H1 (cell line): ENCODE measurements around the gene MYO18A. TPM values are rescaled to one million over a fixed set of nuclear protein-coding genes. Genes with fewer than 3 reads are reported as not detected.

Experiments
- CTCF ChIA-PET: fragments of 300-600 bp; sonication (Branson Sonifier 250); formaldehyde crosslinking; loops from one replicate; lab custom pipeline; 2021; ENCODE audit not compliant: partially characterized antibody; lab: Charles Lee
- POLR2A ChIA-PET: fragments of 300-600 bp; sonication (Branson Sonifier 250); formaldehyde crosslinking; loops from one replicate; lab custom pipeline; 2021; ENCODE audit warnings: inconsistent platforms; ENCODE audit not compliant: partially characterized antibody; lab: Charles Lee
- DNase-seq, 2 experiments: peaks; one replicate each; pipeline versions ENCODE4 v3.0.0 to v3.0.0-alpha.2; 2010 to 2022; ENCODE audit warnings: low spot score in 2 of 2, low read depth in 1 of 2, mixed read lengths in 1 of 2
- FAIRE-seq: peaks from 2 replicates; lab custom pipeline; 2011; peaks lifted over from hg19 to GRCh38; lab: Jason Lieb, UNC
- H2AFZ ChIP-seq: 2 replicates; pipeline ENCODE4 v1.8.1; 2012; ENCODE audit warnings: low read length, inconsistent platforms
- H2AK5ac ChIP-seq: 2 replicates; pipeline ENCODE4 v1.6.1; 2013; ENCODE audit warnings: low read depth, low read length
- H2BK120ac ChIP-seq: replicated peaks from 2 replicates; pipeline ENCODE3; 2013; ENCODE audit warnings: low read depth, low read length, inconsistent platforms
- H2BK12ac ChIP-seq: 2 replicates; pipeline ENCODE4 v1.6.1; 2013; ENCODE audit warnings: low read depth, low read length
- H2BK15ac ChIP-seq: 2 replicates; pipeline ENCODE4 v1.6.1; 2013; ENCODE audit warnings: low read length
- H2BK20ac ChIP-seq: 2 replicates; pipeline ENCODE4 v1.6.1; 2013; ENCODE audit warnings: low read length
- H2BK5ac ChIP-seq: 2 replicates; pipeline ENCODE4 v1.6.1; 2013; ENCODE audit warnings: low read depth, low read length
- H3K14ac ChIP-seq: 2 replicates; pipeline ENCODE4 v1.6.1; 2013; ENCODE audit warnings: inconsistent platforms; ENCODE audit not compliant: insufficient read length
- H3K18ac ChIP-seq: 2 replicates; pipeline ENCODE4 v1.6.1; 2013; ENCODE audit warnings: low read length; ENCODE audit errors: extremely low read depth
- H3K23ac ChIP-seq: 2 replicates; pipeline ENCODE4 v1.6.1; 2013; ENCODE audit warnings: inconsistent platforms; ENCODE audit not compliant: insufficient read length
- H3K23me2 ChIP-seq: 2 replicates; pipeline ENCODE4 v1.6.1; 2013; ENCODE audit warnings: low read depth, low read length
- H3K27ac ChIP-seq: 2 replicates; pipeline ENCODE4 v1.6.1; 2011; ENCODE audit warnings: low read depth, low read length, inconsistent platforms
- H3K27me3 ChIP-seq, 4 experiments: replicated peaks in 1 of 4; 1 replicate in 1 of 4; 2 replicates in 3 of 4; pipeline versions ENCODE4 v1.6.1 to v1.8.1; 2011 to 2013; ENCODE audit warnings: low read length in 3 of 4, mild to moderate bottlenecking in 3 of 4, inconsistent platforms in 2 of 4, mixed read lengths in 2 of 4, moderate library complexity in 1 of 4; ENCODE audit not compliant: control insufficient read depth in 3 of 4, insufficient read depth in 3 of 4; ENCODE audit errors: extremely low read depth in 1 of 4
- H3K36me3 ChIP-seq, 4 experiments: 2 replicates each; pipeline versions ENCODE4 v1.6.1 to v1.8.1; 2011 to 2013; ENCODE audit warnings: mild to moderate bottlenecking in 4 of 4, low read length in 3 of 4, moderate library complexity in 2 of 4, control low read depth in 1 of 4, inconsistent platforms in 1 of 4; ENCODE audit not compliant: insufficient read depth in 4 of 4, control insufficient read depth in 2 of 4
- H3K4ac ChIP-seq: replicated peaks from 2 replicates; pipeline ENCODE3; 2013; ENCODE audit warnings: low read length, low read depth, mixed read lengths, inconsistent platforms; ENCODE audit not compliant: insufficient read length
- H3K4me1 ChIP-seq, 4 experiments: replicated peaks in 1 of 4; 1 replicate in 1 of 4; 2 replicates in 3 of 4; pipeline versions ENCODE4 v1.6.1 to v1.8.1; 2011 to 2013; ENCODE audit warnings: low read length in 3 of 4, inconsistent platforms in 2 of 4, mixed read lengths in 1 of 4; ENCODE audit not compliant: insufficient read depth in 4 of 4, control insufficient read depth in 3 of 4
- H3K4me2 ChIP-seq, 2 experiments: 2 replicates each; pipeline versions ENCODE4 v1.6.1 to v1.8.1; 2011 to 2013; ENCODE audit warnings: low read depth in 2 of 2, low read length in 2 of 2, control low read depth in 1 of 2, inconsistent platforms in 1 of 2, mild to moderate bottlenecking in 1 of 2; ENCODE audit not compliant: insufficient read depth in 1 of 2
- H3K4me3 ChIP-seq, 4 experiments: fragments of 200-600, 300-600 bp in 1 of 4; sonication (generic), shearing (Covaris generic), sonication (Bioruptor Twin) in 1 of 4; 2 replicates each; pipeline versions ENCODE4 v1.5.1 to v1.8.1; 2011 to 2016; ENCODE audit warnings: low read length in 4 of 4, low read depth in 3 of 4, control low read depth in 2 of 4, inconsistent platforms in 2 of 4, mild to moderate bottlenecking in 2 of 4, mixed read lengths in 1 of 4, moderate library complexity in 1 of 4; ENCODE audit not compliant: insufficient read depth in 2 of 4; ENCODE audit errors: extremely low read depth in 1 of 4
- H3K56ac ChIP-seq: replicated peaks from 2 replicates; pipeline ENCODE3; 2013; ENCODE audit warnings: low read depth, mild to moderate bottlenecking, mixed read lengths, low read length, inconsistent platforms; ENCODE audit not compliant: insufficient read length
- H3K79me1 ChIP-seq: 2 replicates; pipeline ENCODE4 v1.6.1; 2013; ENCODE audit warnings: low read depth, low read length, control low read depth
- H3K79me2 ChIP-seq, 2 experiments: 2 replicates each; pipeline versions ENCODE4 v1.6.1 to v1.8.1; 2012 to 2013; ENCODE audit warnings: low read length in 2 of 2, mild to moderate bottlenecking in 2 of 2, inconsistent platforms in 1 of 2; ENCODE audit not compliant: insufficient read depth in 2 of 2, control insufficient read depth in 1 of 2
- H3K9ac ChIP-seq, 4 experiments: replicated peaks in 1 of 4; 1 replicate in 1 of 4; 2 replicates in 3 of 4; pipeline versions ENCODE4 v1.6.1 to v1.8.1; 2011 to 2013; ENCODE audit warnings: low read depth in 3 of 4, low read length in 3 of 4, control low read depth in 2 of 4, mild to moderate bottlenecking in 2 of 4, moderate library complexity in 2 of 4, inconsistent platforms in 1 of 4; ENCODE audit errors: extremely low read depth in 1 of 4
- H3K9me3 ChIP-seq, 2 experiments: 2 replicates each; pipeline versions ENCODE4 v1.6.1 to v1.8.1; 2012 to 2013; ENCODE audit warnings: mild to moderate bottlenecking in 2 of 2, moderate library complexity in 2 of 2, control low read depth in 1 of 2, inconsistent platforms in 1 of 2, low read depth in 1 of 2, low read length in 1 of 2, mixed read lengths in 1 of 2; ENCODE audit not compliant: insufficient read depth in 2 of 2
- H4K20me1 ChIP-seq, 2 experiments: replicated peaks in 1 of 2; 2 replicates each; pipeline versions ENCODE3 to v1.8.1; 2011 to 2013; ENCODE audit warnings: inconsistent platforms in 2 of 2, low read length in 2 of 2, mild to moderate bottlenecking in 1 of 2; ENCODE audit not compliant: insufficient read depth in 2 of 2, control insufficient read depth in 1 of 2
- H4K5ac ChIP-seq: 2 replicates; pipeline ENCODE4 v1.6.1; 2013; ENCODE audit warnings: low read length, low read depth, mixed read lengths, inconsistent platforms; ENCODE audit not compliant: insufficient read length
- H4K8ac ChIP-seq: 2 replicates; pipeline ENCODE4 v1.8.0; 2013; ENCODE audit warnings: mild to moderate bottlenecking, moderate library complexity, low read length, inconsistent platforms; ENCODE audit not compliant: insufficient read depth; ENCODE audit errors: extremely low read depth
- H4K91ac ChIP-seq: replicated peaks from 2 replicates; pipeline ENCODE3; 2013; ENCODE audit warnings: low read length, mixed read lengths, inconsistent platforms; ENCODE audit not compliant: insufficient read length
- BRCA1 ChIP-seq: IDR thresholded peaks from 2 replicates; pipeline ENCODE4 v1.6.1; 2012; ENCODE audit warnings: low read depth, low read length, improper control_type of control experiment
- CREB1 ChIP-seq: IDR thresholded peaks from 2 replicates; pipeline ENCODE4 v1.6.1; 2012; ENCODE audit warnings: inconsistent platforms
- CTBP2 ChIP-seq: IDR thresholded peaks from 2 replicates; pipeline ENCODE4 v1.7.0; 2011; ENCODE audit warnings: borderline replicate concordance, mild to moderate bottlenecking, moderate library complexity, mixed read lengths, low read length; ENCODE audit not compliant: insufficient read depth, insufficient read length
- GABPA ChIP-seq: IDR thresholded peaks from 2 replicates; pipeline ENCODE4 v1.6.1; 2011; ENCODE audit warnings: mild to moderate bottlenecking, low read length, moderate library complexity, borderline replicate concordance; ENCODE audit not compliant: insufficient read depth
- HDAC6 ChIP-seq: IDR thresholded peaks from one replicate; pipeline ENCODE4 v1.7.1; 2012; ENCODE audit warnings: low read depth, mild to moderate bottlenecking, inconsistent platforms, low read length, moderate library complexity
- MAX ChIP-seq: IDR thresholded peaks from 2 replicates; pipeline ENCODE4 v1.6.1; 2012; ENCODE audit warnings: inconsistent platforms
- PHF8 ChIP-seq: fragments of 200-600 bp; sonication (generic); conservative IDR thresholded peaks from 2 replicates; pipeline ENCODE4 v1.7.1; 2012; ENCODE audit warnings: low read depth, mild to moderate bottlenecking, inconsistent platforms, low read length, moderate library complexity
- RAD21 ChIP-seq, 2 experiments: IDR thresholded peaks in 1 of 2; conservative IDR thresholded peaks in 1 of 2; 2 replicates each; pipeline ENCODE4 v1.6.1; 2011; ENCODE audit warnings: low read depth in 2 of 2, low read length in 2 of 2, improper control_type of control experiment in 1 of 2, inconsistent platforms in 1 of 2, mild to moderate bottlenecking in 1 of 2, moderate library complexity in 1 of 2
- RNF2 ChIP-seq: fragments of 200-900, 300-1000 bp; sonication (generic); IDR thresholded peaks from 2 replicates; pipeline ENCODE4 v1.7.1; 2016; ENCODE audit warnings: borderline replicate concordance, low read depth, mild to moderate bottlenecking, antibody characterized with exemption, low read length; ENCODE audit not compliant: poor library complexity, severe bottlenecking; ENCODE audit errors: missing control alignments
- SIX5 ChIP-seq: IDR thresholded peaks from 2 replicates; pipeline ENCODE4 v1.6.1; 2011; ENCODE audit warnings: mild to moderate bottlenecking, low read depth, low read length
- SP1 ChIP-seq: IDR thresholded peaks from 2 replicates; pipeline ENCODE4 v1.6.1; 2011; ENCODE audit warnings: low read depth, low read length
- SRF ChIP-seq: IDR thresholded peaks from 2 replicates; pipeline ENCODE4 v1.6.1; 2011; ENCODE audit warnings: mild to moderate bottlenecking, low read depth, low read length, moderate library complexity
- WGBS, 2 experiments: shearing (Covaris generic) in 1 of 2; methylation state at CpG; one replicate each; pipeline versions ENCODE4 v1.1.6 to v1.1.7; 2013 to 2015; ENCODE audit warnings: low lambda C conversion rate in 2 of 2, mixed read lengths in 2 of 2, inconsistent platforms in 1 of 2, low coverage in 1 of 2, missing lambda C conversion rate in 1 of 2; ENCODE audit not compliant: insufficient replicate concordance in 2 of 2, insufficient coverage in 1 of 2, insufficient read length in 1 of 2; ENCODE audit errors: extremely low coverage in 1 of 2, missing lambda C conversion rate in 1 of 2; 5-methylcytosine and 5-hydroxymethylcytosine counted together
- polyA plus RNA-seq, 7 experiments: library from polyadenylated mRNA; depleted of rRNA in 3 of 7; stranded (reverse) in 5 of 7; unstranded in 2 of 7; fragments of >200 nt in 5 of 7; fragments of 200-250 nt in 2 of 7; gene quantifications; 1 replicate in 5 of 7; 2 replicates in 1 of 7; 4 replicates in 1 of 7; pipeline versions ENCODE4 v1.2.1 to v1.2.3, GENCODE V29; 2011 to 2013; ENCODE audit warnings: missing spikeins in 2 of 7, mixed read lengths in 2 of 7
- total RNA-seq: library from RNA; stranded (reverse); fragmentation: NEBNext Ultra II Directional; extraction: Animal tissue kit (Norgen Biotek cat#: 25700); gene quantifications from 2 replicates; pipeline ENCODE4 v1.2.1, GENCODE V29; 2021

The MYO18A gene
- total and polyA plus RNA-seq, 2 of the 8 experiments (the other 6 are each of a cell fraction or from before 2014, with no cell fraction given) = 7.6 to 43.8 TPM

DNA sequence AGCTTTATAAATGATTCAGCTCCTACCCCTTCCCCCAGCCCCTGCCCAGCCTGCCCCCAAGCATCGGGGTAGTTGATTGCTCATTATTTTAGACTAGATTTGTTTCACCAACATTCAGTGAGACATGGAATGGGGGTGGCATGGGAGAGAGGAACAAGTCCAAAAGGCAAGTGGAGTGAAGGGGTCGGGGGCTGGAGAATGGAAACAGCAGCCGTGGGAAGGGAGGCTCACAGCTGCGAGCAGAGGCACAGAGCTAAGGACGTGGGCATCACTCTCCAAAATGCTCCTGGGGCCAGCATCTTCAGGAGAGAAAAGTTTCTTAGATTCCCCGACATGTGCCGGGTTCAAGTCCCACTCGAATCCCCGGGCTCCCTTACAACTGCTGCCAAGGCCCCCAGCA is 118.0 kb downstream of the MYO18A start:
- Histone ChIP-seq H3K9ac (no peak overlapping the region), H3K18ac (no peak overlapping the region; the same call in none of the 2 replicates), H3K14ac (no peak overlapping the region), H3K36me3 (no peaks in the 10 kb centered on the region), H3K4ac (peak overlapping the region; percentile 59), H4K20me1 (no peaks in the 10 kb centered on the region), H2BK5ac (peak overlapping the region; percentile 60; the same call in 1 of the 2 replicates), H2BK120ac (no peak overlapping the region), H3K23me2 (no peaks in the 10 kb centered on the region), H4K5ac (peak overlapping the region; percentile 18), H3K56ac (no peak overlapping the region), H3K4me2 (no peak overlapping the region), H3K79me1 (no peaks in the 10 kb centered on the region), H4K8ac (no peak overlapping the region), H3K27me3 (0 out of 7 replicates have a peak, but pooled peaks cover 0 to 2% (median 0%) of the 10 kb centered on the region in 4 experiments), H3K4me3 (no peak overlapping the region), H2AK5ac (no peak overlapping the region), H3K27ac (no peak overlapping the region), H2BK12ac (no peak overlapping the region; the same call in 1 of the 2 replicates), H3K79me2 (no peaks in the 10 kb centered on the region), H2BK15ac (no peak overlapping the region), H4K91ac (peak overlapping the region; percentile 83), H3K4me1 (peaks cover 12 to 29% (median 18%) of the 10 kb centered on the region in 4 experiments), H2AFZ (no peak overlapping the region), H3K23ac (no peak overlapping the region), H3K9me3 (no peaks in the 10 kb centered on the region), H2BK20ac (0 out of 2 replicates have a peak overlapping the region, but pooled peaks have one; percentile 3)
- FAIRE-seq (no peak), DNase-seq (no peak)
- TF ChIP-seq PHF8 = no peak
- TF ChIP-seq MAX = no peak
- no peak for TF ChIP-seq SP1
- TF ChIP-seq CTBP2 = no peak
- TF ChIP-seq SIX5 = no peak
- no peak for TF ChIP-seq CREB1
- TF ChIP-seq SRF = no peak
- TF ChIP-seq HDAC6 = no peak
- no peak for TF ChIP-seq RAD21 (IDR thresholded peaks at IDR 0.05 in 1 of 2, conservative IDR thresholded peaks at IDR 0.05 in 1 of 2; ENCODE audit: low read depth in 2 of 2, low read length in 2 of 2)
- no peak for TF ChIP-seq BRCA1
- TF ChIP-seq GABPA = no peak
- no peak for TF ChIP-seq RNF2
- ChIA-PET POLR2A (interaction anchor here (0.7 to 3.1 kb wide), 10 partner anchors 10 to 109 kb away, joined by 3 to 19 read pairs (median 4); no protein-coding TSS in a partner anchor), CTCF (interaction anchor here (0.7 to 2.8 kb wide), 6 partner anchors 9 to 109 kb away, joined by 3 to 11 read pairs (median 4); no protein-coding TSS in a partner anchor)
- 89% methylated on average over 9 of the region's 9 CpGs; no CpG with 5 or more reads in 1 of the 2 experiments for WGBS, 2 experiments
